Adipose tissue (tissue), 3 donors: ENCODE data around the gene RNU11. TPM values are rescaled to one million over a fixed set of nuclear protein-coding genes. Genes with fewer than 3 reads are reported as not detected.
"Not testable (repeated sequence)": the region's sequence is repeated elsewhere in the genome, so short reads cannot be mapped to it uniquely, and the experiment has no call there.

Experiments used
- H3K27ac ChIP-seq: one replicate; pipeline ENCODE4 v1.5.1; 2013; ENCODE audit warnings: low read depth, low read length
- WGBS, 3 donors: extraction: QIAGEN DNeasy Blood & Tissue Kit; methylation state at CpG; one replicate each; pipeline ENCODE4 v1.1.7; 2013; 5-methylcytosine and 5-hydroxymethylcytosine counted together
- polyA plus RNA-seq, 3 donors: library from polyadenylated mRNA; stranded (reverse); fragments of 200-250 nt; gene quantifications; one replicate each; pipeline ENCODE4 v1.2.3, GENCODE V29; 2013
- donor health status: healthy with polysubstance abuse.
- donor health status: Bipolar disorder and iron deficiency.
- donor health status: healthy.

Gene RNU11
- polyA plus RNA-seq, result not detected

- WGBS, 3 donors, result 0 to 2% (median 2%) methylated on average over 28 of the region's 28 CpGs
- peak within 1 kb of the TSS; percentile 35 for H3K27ac ChIP-seq
Observed at GRCh38 chr1:28648474-28649198, at the start of gene RNU11. TSS of gene RNU11 (plus strand) at chr1:28648600.

- WGBS, 3 donors, result 65 to 87% (median 72%) methylated on average over 3 of the region's 3 CpGs
- H3K27ac ChIP-seq, result no peak overlapping the region
Observed at GRCh38 chr1:28601696-28602095, 46.7 kb upstream of the RNU11 start.

- H3K27ac ChIP-seq, result no peak overlapping the region
- WGBS, 3 donors, result 66 to 71% (median 67%) methylated on average over 15 of the region's 15 CpGs
Observed at GRCh38 chr1:28602536-28603439, 45.6 kb upstream of the RNU11 start.

- no peak overlapping the region for H3K27ac ChIP-seq
- WGBS, 3 donors, result 81 to 91% (median 83%) methylated on average over 5 of the region's 5 CpGs
Observed at GRCh38 chr1:28604411-28604810, 44.0 kb upstream of the RNU11 start.

- 84 to 93% (median 90%) methylated on average over 6 of the region's 6 CpGs for WGBS, 3 donors
Observed at GRCh38 chr1:28604962-28605361, 43.4 kb upstream of the RNU11 start.

GRCh38 chr1:28606771-28607170 is 41.6 kb upstream of the RNU11 start:
- WGBS, 3 donors, result 81 to 89% (median 85%) methylated on average over 2 of the region's 2 CpGs
- H3K27ac ChIP-seq, result no peak overlapping the region

More at GRCh38 chr1:28604962-28605361, 43.4 kb upstream of the RNU11 start:
- no peak overlapping the region for H3K27ac ChIP-seq

GRCh38 chr1:28613175-28613574 is 35.2 kb upstream of the RNU11 start:
- H3K27ac ChIP-seq, result no peak overlapping the region
- 90 to 94% (median 90%) methylated on average over 5 of the region's 5 CpGs for WGBS, 3 donors

- WGBS, 3 donors, result 95 to 100% (median 96%) methylated on average over 1 of the region's 1 CpG
- H3K27ac ChIP-seq, result no peak overlapping the region
Observed at GRCh38 chr1:28631713-28632112, 16.7 kb upstream of the RNU11 start.

GRCh38 chr1:28632560-28632959 is 15.8 kb upstream of the RNU11 start:
- WGBS, 3 donors, result 89 to 95% (median 94%) methylated on average over 4 of the region's 4 CpGs

GRCh38 chr1:28640766-28641165 is 7.6 kb upstream of the RNU11 start:
- 97 to 100% (median 100%) methylated on average over 1 of the region's 1 CpG for WGBS, 3 donors
- no peak overlapping the region for H3K27ac ChIP-seq

More at GRCh38 chr1:28632560-28632959, 15.8 kb upstream of the RNU11 start:
- no peak overlapping the region for H3K27ac ChIP-seq

GRCh38 chr1:28642056-28642846 is 6.1 kb upstream of the RNU11 start:
- WGBS, 3 donors, result 1% methylated on average over 26 of the region's 26 CpGs
- H3K27ac ChIP-seq, result peak overlapping the region; percentile 30

- peak within 1 kb of the TSS; percentile 59 for H3K27ac ChIP-seq
- WGBS, 3 donors, result 0 to 1% (median 0%) methylated on average over 49 of the region's 49 CpGs
Observed at GRCh38 chr1:28642847-28643635, 5.4 kb upstream of the RNU11 start, which contains the start of gene TAF12. TSS of gene TAF12 (minus strand) at chr1:28643067. CDS start at chr1:28622081, 20,986 bp downstream.

- WGBS, 3 donors, result 75 to 97% (median 94%) methylated on average over 3 of the region's 3 CpGs
- H3K27ac ChIP-seq, result no peak overlapping the region
Observed at GRCh38 chr1:28644494-28644893, 3.9 kb upstream of the RNU11 start.

- not testable (repeated sequence) for H3K27ac ChIP-seq
- 94 to 98% (median 96%) methylated on average over 11 of the region's 11 CpGs for WGBS, 3 donors
Observed at GRCh38 chr1:28645406-28645805, 3.0 kb upstream of the RNU11 start.

GRCh38 chr1:28646040-28646439 is 2.4 kb upstream of the RNU11 start:
- no peak overlapping the region for H3K27ac ChIP-seq
- WGBS, 3 donors, result 73 to 100% (median 82%) methylated on average over 1 of the region's 1 CpG

- WGBS, 3 donors, result 1 to 2% (median 1%) methylated on average over 18 of the region's 18 CpGs
- peak overlapping the region; percentile 35 for H3K27ac ChIP-seq
Observed at GRCh38 chr1:28648008-28648473, 359 bp upstream of the RNU11 start.

- H3K27ac ChIP-seq, result not testable (repeated sequence)
- WGBS, 3 donors, result 71 to 82% (median 76%) methylated on average over 13 of the region's 13 CpGs
Observed at GRCh38 chr1:28653063-28653462, 4.7 kb downstream of the RNU11 start.

- 23 to 69% (median 64%) methylated on average over 3 of the region's 3 CpGs for WGBS, 3 donors
- H3K27ac ChIP-seq, result not testable (repeated sequence)
Observed at GRCh38 chr1:28653870-28654269, 5.5 kb downstream of the RNU11 start.
